WTC11 (cell line): Measurements from ENCODE around the gene DTHD1. TPM values are rescaled to one million over a fixed set of nuclear protein-coding genes. Genes with fewer than 3 reads are reported as not detected.

Experiments used
- ATAC-seq: fragments of 200-7000 bp; cut with Tn5 transposase; 2 replicates; pipeline ENCODE4 v1.10.0; 2021; ENCODE audit warnings: mild to moderate bottlenecking, moderate library complexity
- CTCF ChIA-PET: fragments of 300-600 bp; sonication (Branson Sonifier 250); formaldehyde crosslinking; loops from one replicate; lab custom pipeline; 2021; ENCODE audit warnings: antibody characterized with exemption; lab: Charles Lee
- POLR2A ChIA-PET: fragments of 350-600 bp; sonication (Branson Sonifier 250); formaldehyde crosslinking; loops from one replicate; lab custom pipeline; 2021; ENCODE audit warnings: antibody characterized with exemption; lab: Charles Lee
- DNase-seq: peaks from one replicate; pipeline ENCODE4 v3.0.0; 2021; ENCODE audit warnings: low spot score
- H3K27ac Mint-ChIP-seq: 2 replicates; pipeline ENCODE4 v1.8.0; 2021; ENCODE audit warnings: mixed read lengths
- H3K27me3 Mint-ChIP-seq: 2 replicates; pipeline ENCODE4 v1.8.0; 2021; ENCODE audit warnings: low read depth, mild to moderate bottlenecking, moderate library complexity, mixed read lengths
- H3K36me3 Mint-ChIP-seq: 2 replicates; pipeline ENCODE4 v1.8.0; 2021; ENCODE audit warnings: mixed read lengths
- H3K4me1 Mint-ChIP-seq: 2 replicates; pipeline ENCODE4 v1.8.0; 2022; ENCODE audit warnings: mixed read lengths
- H3K4me3 Mint-ChIP-seq: 2 replicates; pipeline ENCODE4 v1.8.0; 2021; ENCODE audit warnings: mild to moderate bottlenecking, moderate library complexity, mixed read lengths
- H3K9me3 Mint-ChIP-seq: 2 replicates; pipeline ENCODE4 v1.8.0; 2021; ENCODE audit warnings: mixed read lengths
- ATF1 ChIP-seq: sonication (generic); formaldehyde crosslinking; IDR thresholded peaks from 2 replicates; pipeline ENCODE4 v1.8.1; 2023; ENCODE audit warnings: mild to moderate bottlenecking, moderate library complexity, missing genetic modification reagents
- ATF6 ChIP-seq: sonication (generic); formaldehyde crosslinking; IDR thresholded peaks from 2 replicates; pipeline ENCODE4 v1.8.1; 2023; ENCODE audit warnings: mild to moderate bottlenecking, missing genetic modification reagents
- CBFB ChIP-seq: sonication (generic); formaldehyde crosslinking; IDR thresholded peaks from 2 replicates; pipeline ENCODE4 v1.8.1; 2022; ENCODE audit warnings: mild to moderate bottlenecking, low read depth, missing genetic modification reagents
- ESRRA ChIP-seq: sonication (generic); formaldehyde crosslinking; IDR thresholded peaks from 2 replicates; pipeline ENCODE4 v1.8.1; 2022; ENCODE audit warnings: mild to moderate bottlenecking, missing genetic modification reagents, borderline replicate concordance
- MYBL2 ChIP-seq: sonication (generic); formaldehyde crosslinking; IDR thresholded peaks from 2 replicates; pipeline ENCODE4 v1.8.1; 2023; ENCODE audit warnings: mild to moderate bottlenecking, moderate library complexity, missing genetic modification reagents
- NR1H2 ChIP-seq: sonication (generic); formaldehyde crosslinking; IDR thresholded peaks from 2 replicates; pipeline ENCODE4 v1.9.0; 2021; ENCODE audit warnings: mild to moderate bottlenecking, moderate library complexity, missing genetic modification reagents
- NR2C2 ChIP-seq: sonication (generic); formaldehyde crosslinking; IDR thresholded peaks from 2 replicates; pipeline ENCODE4 v1.8.0; 2022; ENCODE audit warnings: mild to moderate bottlenecking, missing genetic modification reagents
- PRRX2 ChIP-seq: fragments of 250-450 bp; sonication (Bioruptor Pico); IDR thresholded peaks from 2 replicates; pipeline ENCODE4 v1.8.0; 2021; ENCODE audit warnings: mild to moderate bottlenecking
- ZNF138 ChIP-seq: sonication (generic); formaldehyde crosslinking; conservative IDR thresholded peaks from 2 replicates; pipeline ENCODE4 v1.8.1; 2022; ENCODE audit warnings: mild to moderate bottlenecking, moderate library complexity, missing genetic modification reagents
- ZNF396 ChIP-seq: fragments of 250-450 bp; sonication (Bioruptor Pico); IDR thresholded peaks from 2 replicates; pipeline ENCODE4 v1.8.0; 2021; ENCODE audit warnings: mild to moderate bottlenecking, moderate library complexity, borderline replicate concordance
- ZNF423 ChIP-seq: fragments of 250-450 bp; sonication (Bioruptor Pico); IDR thresholded peaks from 2 replicates; pipeline ENCODE4 v2.1.2; 2022; ENCODE audit warnings: mild to moderate bottlenecking, moderate library complexity
- total RNA-seq: library from RNA; stranded (reverse); gene quantifications from 3 replicates; pipeline ENCODE4 v1.2.3, GENCODE V29; 2021
- TF ChIP-seq, protein P1 (sequence below): sonication (generic); formaldehyde crosslinking; IDR thresholded peaks from 2 replicates; pipeline ENCODE4 v1.8.0; 2022; ENCODE audit warnings: mild to moderate bottlenecking, missing genetic modification reagents
- TF ChIP-seq, protein P2 (sequence below): fragments of 250-450 bp; sonication (Bioruptor Pico); IDR thresholded peaks from 2 replicates; pipeline ENCODE4 v1.9.0; 2021; ENCODE audit warnings: mild to moderate bottlenecking
- TF ChIP-seq, protein P3 (sequence below): sonication (generic); formaldehyde crosslinking; IDR thresholded peaks from 2 replicates; pipeline ENCODE4 v1.8.0; 2023; ENCODE audit warnings: missing genetic modification reagents, mild to moderate bottlenecking, borderline replicate concordance
- TF ChIP-seq, protein P4 (sequence below): sonication (generic); formaldehyde crosslinking; IDR thresholded peaks from 2 replicates; pipeline ENCODE4 v1.8.0; 2022; ENCODE audit warnings: mild to moderate bottlenecking, missing genetic modification reagents

The DTHD1 gene
- total RNA-seq, 1 experiment from 2014 or later, result not detected

DNA sequence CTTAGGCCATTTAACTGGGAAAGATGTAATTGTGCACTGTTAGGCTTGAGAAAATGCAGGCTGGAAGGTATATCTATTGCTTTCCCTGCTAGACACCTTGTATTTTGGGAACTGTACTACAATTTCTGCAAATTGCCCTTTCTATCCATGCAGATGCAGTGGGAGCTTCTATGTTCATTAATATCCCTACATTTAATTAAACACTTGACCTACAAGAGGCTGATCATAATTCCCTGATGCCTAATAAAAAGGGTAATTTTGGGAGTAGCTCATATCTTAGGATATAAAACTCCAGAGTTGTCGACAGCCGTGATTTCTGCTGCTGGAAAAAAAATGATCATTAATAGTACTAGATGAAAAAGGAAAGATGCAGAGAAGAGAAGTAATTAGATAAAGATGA, 19.7 kb downstream of the DTHD1 start:
- no peak overlapping the region for H3K4me3 Mint-ChIP-seq
- H3K9me3 Mint-ChIP-seq, result no peaks in the 10 kb centered on the region
- TF ChIP-seq ZNF138 (no peak), MYBL2 (CRISPR knock-in tag) (no peak), ESRRA (CRISPR knock-in tag) (no peak), ZNF396 (no peak), ATF1 (CRISPR knock-in tag) (no peak), ZNF423 (CRISPR knock-in tag) (no peak), NR2C2 (CRISPR knock-in tag) (no peak), NR1H2 (CRISPR knock-in tag) (no peak), PRRX2 (CRISPR knock-in tag) (no peak), CBFB (CRISPR knock-in tag) (no peak), ATF6 (CRISPR knock-in tag) (no peak)
- TF ChIP-seq, protein P1, sequence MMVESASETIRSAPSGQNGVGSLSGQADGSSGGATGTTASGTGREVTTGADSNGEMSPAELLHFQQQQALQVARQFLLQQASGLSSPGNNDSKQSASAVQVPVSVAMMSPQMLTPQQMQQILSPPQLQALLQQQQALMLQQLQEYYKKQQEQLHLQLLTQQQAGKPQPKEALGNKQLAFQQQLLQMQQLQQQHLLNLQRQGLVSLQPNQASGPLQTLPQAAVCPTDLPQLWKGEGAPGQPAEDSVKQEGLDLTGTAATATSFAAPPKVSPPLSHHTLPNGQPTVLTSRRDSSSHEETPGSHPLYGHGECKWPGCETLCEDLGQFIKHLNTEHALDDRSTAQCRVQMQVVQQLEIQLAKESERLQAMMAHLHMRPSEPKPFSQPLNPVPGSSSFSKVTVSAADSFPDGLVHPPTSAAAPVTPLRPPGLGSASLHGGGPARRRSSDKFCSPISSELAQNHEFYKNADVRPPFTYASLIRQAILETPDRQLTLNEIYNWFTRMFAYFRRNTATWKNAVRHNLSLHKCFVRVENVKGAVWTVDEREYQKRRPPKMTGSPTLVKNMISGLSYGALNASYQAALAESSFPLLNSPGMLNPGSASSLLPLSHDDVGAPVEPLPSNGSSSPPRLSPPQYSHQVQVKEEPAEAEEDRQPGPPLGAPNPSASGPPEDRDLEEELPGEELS (CRISPR knock-in tag), result no peak
- TF ChIP-seq, protein P2, sequence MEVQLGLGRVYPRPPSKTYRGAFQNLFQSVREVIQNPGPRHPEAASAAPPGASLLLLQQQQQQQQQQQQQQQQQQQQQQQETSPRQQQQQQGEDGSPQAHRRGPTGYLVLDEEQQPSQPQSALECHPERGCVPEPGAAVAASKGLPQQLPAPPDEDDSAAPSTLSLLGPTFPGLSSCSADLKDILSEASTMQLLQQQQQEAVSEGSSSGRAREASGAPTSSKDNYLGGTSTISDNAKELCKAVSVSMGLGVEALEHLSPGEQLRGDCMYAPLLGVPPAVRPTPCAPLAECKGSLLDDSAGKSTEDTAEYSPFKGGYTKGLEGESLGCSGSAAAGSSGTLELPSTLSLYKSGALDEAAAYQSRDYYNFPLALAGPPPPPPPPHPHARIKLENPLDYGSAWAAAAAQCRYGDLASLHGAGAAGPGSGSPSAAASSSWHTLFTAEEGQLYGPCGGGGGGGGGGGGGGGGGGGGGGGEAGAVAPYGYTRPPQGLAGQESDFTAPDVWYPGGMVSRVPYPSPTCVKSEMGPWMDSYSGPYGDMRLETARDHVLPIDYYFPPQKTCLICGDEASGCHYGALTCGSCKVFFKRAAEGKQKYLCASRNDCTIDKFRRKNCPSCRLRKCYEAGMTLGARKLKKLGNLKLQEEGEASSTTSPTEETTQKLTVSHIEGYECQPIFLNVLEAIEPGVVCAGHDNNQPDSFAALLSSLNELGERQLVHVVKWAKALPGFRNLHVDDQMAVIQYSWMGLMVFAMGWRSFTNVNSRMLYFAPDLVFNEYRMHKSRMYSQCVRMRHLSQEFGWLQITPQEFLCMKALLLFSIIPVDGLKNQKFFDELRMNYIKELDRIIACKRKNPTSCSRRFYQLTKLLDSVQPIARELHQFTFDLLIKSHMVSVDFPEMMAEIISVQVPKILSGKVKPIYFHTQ (CRISPR knock-in tag), result no peak
- TF ChIP-seq, protein P3, sequence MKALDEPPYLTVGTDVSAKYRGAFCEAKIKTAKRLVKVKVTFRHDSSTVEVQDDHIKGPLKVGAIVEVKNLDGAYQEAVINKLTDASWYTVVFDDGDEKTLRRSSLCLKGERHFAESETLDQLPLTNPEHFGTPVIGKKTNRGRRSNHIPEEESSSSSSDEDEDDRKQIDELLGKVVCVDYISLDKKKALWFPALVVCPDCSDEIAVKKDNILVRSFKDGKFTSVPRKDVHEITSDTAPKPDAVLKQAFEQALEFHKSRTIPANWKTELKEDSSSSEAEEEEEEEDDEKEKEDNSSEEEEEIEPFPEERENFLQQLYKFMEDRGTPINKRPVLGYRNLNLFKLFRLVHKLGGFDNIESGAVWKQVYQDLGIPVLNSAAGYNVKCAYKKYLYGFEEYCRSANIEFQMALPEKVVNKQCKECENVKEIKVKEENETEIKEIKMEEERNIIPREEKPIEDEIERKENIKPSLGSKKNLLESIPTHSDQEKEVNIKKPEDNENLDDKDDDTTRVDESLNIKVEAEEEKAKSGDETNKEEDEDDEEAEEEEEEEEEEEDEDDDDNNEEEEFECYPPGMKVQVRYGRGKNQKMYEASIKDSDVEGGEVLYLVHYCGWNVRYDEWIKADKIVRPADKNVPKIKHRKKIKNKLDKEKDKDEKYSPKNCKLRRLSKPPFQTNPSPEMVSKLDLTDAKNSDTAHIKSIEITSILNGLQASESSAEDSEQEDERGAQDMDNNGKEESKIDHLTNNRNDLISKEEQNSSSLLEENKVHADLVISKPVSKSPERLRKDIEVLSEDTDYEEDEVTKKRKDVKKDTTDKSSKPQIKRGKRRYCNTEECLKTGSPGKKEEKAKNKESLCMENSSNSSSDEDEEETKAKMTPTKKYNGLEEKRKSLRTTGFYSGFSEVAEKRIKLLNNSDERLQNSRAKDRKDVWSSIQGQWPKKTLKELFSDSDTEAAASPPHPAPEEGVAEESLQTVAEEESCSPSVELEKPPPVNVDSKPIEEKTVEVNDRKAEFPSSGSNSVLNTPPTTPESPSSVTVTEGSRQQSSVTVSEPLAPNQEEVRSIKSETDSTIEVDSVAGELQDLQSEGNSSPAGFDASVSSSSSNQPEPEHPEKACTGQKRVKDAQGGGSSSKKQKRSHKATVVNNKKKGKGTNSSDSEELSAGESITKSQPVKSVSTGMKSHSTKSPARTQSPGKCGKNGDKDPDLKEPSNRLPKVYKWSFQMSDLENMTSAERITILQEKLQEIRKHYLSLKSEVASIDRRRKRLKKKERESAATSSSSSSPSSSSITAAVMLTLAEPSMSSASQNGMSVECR (CRISPR knock-in tag), result no peak
- TF ChIP-seq, protein P4, sequence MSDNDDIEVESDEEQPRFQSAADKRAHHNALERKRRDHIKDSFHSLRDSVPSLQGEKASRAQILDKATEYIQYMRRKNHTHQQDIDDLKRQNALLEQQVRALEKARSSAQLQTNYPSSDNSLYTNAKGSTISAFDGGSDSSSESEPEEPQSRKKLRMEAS, result no peak
- no peaks in the 10 kb centered on the region for H3K36me3 Mint-ChIP-seq
- DNase-seq (no peak), ATAC-seq (no peak)
- no peaks in the 10 kb centered on the region for H3K4me1 Mint-ChIP-seq
- H3K27me3 Mint-ChIP-seq, result no peaks in the 10 kb centered on the region
- CTCF ChIA-PET, result no interaction called here
- no peak overlapping the region for H3K27ac Mint-ChIP-seq
- POLR2A ChIA-PET, result no interaction called here
